GM21526 (cell line): ENCODE results near the gene DDX25.
A peak's percentile ranks its signal among the peaks of the same experiment; 100 is the strongest.
"Not testable (repeated sequence)": the region's sequence is repeated elsewhere in the genome, so short reads cannot be mapped to it uniquely, and the experiment has no call there.

Experiments
- ATAC-seq: cut with Tn5 transposase; IDR thresholded peaks from one replicate; pipeline ENCODE4 v1.9.1; 2021; ENCODE audit warnings: moderate library complexity; ENCODE audit not compliant: unreplicated experiment, low FRiP score

The DDX25 gene

DNA sequence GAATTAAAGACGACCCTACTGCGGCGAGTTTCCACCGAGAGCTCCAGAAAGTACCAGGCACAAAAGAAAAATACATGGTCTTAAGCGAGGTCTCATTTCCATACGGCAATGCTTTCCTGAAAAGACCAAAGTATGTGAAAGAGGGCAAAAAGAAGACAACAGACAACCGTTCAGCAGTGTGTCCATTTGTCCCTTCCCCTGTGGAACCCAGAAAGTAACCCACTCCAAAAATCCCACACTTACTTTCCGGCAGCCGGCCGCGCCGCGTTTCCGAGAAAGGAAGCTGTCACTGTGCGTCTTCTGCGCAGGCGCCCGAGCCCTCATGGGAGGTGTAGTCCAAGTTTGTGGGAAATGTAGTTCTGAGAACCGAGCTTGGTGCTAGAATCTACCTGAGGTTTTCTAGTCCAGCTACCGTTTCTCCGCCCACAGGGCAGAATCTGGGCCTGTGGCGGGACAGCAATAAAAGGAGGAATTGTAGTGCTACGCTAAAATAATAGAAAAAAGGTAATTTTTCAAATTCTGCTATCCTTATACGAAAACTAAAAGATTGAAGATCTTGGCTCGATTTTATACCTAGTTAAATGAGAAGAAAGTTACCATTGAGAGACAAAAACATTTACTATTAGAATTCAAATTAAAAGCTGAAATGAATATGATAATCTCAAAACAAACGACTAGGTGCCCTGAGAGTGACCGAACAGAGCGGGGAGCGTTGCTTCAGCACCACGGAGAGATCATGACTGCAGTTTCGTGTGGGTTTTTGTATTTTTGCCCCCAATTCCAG lies 1.2 kb upstream of the DDX25 start, which contains the start of gene PUS3:
Gene PUS3, minus strand, starts transcription at position 280 of the 784 bp plus-strand sequence. CDS start 6,922 bp downstream, outside the sequence.
- ATAC-seq: peak; percentile 97

DNA sequence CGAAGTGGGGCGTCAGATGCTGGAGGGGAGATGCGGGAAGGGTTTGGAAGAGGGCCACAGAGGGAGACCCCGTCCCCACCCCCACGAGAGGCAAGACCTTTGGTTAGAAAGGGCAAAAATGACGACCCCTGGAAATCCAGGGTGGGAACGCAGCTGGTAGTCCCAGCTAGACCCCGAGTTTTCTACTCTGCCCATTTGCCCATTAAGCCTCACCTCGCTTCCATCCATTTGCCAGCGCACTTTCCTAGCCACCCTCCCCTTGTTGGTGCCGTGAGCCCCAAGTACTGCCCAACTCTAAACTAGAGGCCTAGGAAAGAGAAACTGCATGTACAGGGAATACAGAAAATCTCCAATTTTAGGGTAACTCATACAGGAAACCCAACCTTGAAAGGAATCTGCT lies 370 bp downstream of the DDX25 start:
- ATAC-seq: no peak

DNA sequence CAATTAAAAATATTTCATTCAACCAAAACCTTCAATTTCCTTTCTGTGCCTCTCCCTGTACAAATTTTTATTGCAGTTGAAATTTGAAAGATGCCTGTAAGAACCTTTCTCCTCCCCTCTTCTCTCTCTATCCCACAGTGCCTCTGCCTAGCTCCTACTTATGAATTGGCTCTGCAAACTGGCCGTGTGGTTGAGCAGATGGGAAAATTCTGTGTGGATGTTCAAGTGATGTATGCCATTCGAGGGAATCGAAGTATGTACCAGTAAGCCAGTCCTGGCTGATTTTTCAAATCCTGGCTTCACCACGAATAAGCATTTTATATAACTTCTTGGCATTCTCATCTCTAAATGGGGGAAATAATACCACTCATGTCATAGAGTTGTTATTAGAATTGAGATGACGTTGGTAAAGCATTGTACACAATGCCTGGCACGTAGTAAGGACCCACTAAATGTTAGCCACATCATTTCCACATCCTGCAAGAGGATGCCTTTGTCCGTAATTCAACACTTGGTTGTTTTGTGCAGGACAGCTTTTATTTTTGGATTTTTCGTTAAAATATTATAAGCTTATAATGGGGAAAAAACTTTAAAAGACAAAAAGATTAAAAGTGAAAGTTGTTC lies 6.0 kb downstream of the DDX25 start:
- no peak for ATAC-seq

DNA sequence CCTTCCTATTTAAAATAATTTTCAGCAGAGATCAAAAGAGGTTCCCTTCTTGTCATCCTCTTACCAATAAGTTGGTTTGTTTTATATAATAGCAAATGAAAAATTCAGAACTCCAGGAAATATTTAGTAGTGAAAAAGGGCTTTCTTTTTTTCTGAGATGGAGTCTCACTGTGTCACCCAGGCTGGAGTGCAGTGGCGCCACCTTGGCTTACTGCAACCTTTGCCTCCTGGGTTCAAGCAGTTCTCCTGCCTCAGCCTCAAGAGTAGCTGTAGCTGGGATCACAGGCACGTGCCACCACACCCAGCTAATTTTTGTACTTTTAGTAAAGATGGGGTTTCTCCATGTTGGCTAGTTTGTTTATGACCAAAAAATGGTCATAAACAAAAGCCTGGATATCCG lies 10.3 kb downstream of the DDX25 start:
- not testable (repeated sequence) for ATAC-seq

DNA sequence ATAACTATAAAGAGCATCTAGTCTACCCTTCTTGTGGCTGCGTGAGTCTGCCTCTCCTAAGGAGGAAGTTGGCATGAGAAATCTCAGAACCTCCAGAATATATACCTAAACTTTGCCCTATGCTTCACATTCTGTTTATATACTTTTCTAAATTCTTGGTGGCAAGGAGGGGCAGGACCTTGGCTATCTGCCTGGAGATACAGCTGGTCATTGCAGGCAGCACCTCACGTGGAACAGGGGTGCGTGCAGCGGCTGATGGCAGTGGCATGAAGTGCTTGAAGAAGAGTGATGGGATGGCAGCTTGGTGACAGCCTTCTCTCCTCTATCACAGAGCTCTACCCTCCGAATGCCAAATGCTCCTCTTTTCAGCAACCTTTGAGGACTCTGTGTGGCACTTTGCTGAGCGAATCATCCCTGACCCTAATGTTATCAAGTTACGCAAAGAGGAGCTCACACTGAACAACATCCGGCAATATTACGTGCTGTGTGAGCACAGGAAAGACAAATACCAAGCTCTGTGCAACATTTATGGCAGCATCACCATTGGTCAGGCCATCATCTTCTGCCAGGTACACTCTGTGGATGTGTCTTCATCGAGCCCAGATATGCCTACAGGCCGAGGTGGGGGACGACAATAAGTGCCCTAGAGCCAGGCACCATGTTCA lies 12.5 kb downstream of the DDX25 start:
- no peak for ATAC-seq

DNA sequence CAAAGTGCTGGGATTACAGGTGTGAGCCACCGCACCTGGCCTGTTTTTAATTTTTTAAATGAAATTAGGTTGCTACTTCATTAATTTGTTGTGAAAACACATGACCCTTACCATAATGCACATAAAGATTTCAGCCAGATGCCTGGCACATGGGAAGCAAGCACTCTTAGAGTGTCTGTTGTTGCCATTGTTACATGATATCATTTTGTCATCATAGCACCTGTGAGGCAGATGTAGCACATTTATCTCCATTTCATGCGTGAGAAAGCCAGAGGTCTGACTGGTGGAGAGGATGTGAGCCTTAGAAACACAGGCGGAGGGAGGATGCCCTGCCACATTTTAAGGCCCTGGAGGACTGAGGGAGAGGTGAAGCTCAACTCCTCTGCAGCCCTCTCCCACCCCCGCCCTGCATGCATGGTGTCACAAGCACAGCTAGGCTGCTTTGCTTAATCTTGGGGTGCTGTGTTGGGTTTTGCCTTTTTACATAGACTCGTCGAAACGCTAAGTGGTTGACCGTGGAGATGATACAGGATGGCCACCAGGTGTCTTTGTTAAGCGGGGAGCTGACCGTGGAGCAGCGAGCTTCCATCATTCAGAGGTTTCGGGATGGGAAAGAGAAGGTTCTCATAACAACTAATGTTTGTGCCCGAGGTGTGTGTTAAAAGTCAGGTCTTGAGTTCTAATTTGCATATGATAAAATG lies 14.0 kb downstream of the DDX25 start:
- ATAC-seq: no peak

DNA sequence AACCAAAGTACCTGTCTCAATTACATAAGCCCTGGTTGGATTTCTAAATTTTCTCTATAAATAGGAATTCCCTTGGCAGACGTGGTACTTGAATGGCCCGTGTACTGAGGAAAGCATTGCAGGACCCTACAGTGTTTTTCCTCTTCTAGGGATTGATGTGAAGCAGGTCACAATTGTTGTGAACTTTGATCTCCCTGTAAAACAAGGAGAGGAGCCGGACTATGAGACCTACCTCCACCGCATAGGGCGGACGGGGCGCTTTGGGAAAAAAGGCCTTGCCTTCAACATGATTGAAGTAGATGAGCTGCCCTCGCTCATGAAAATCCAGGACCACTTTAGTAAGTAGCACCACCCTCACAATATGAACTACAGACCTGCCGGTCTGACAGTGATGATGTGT lies 16.7 kb downstream of the DDX25 start:
- ATAC-seq: no peak

DNA sequence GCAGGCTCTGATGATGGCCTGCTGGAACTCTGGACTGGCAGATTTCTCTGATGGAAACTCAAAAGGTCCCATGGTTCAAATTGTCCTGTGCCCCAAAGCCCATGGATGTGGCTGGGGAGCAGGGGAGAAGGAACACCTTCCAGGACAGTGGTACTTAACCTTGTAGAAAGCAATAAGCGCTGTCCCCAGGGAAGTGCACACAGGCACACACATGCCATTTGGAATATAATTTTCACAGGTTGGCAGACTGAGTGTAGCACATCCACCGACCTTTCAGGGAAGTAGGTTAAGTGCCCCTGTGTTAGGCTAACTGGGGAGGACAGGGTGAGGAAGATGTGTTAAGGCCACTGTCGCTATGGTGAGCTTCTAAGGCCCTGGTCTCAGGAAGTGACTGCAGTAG lies 17.8 kb downstream of the DDX25 start:
- ATAC-seq: no peak

DNA sequence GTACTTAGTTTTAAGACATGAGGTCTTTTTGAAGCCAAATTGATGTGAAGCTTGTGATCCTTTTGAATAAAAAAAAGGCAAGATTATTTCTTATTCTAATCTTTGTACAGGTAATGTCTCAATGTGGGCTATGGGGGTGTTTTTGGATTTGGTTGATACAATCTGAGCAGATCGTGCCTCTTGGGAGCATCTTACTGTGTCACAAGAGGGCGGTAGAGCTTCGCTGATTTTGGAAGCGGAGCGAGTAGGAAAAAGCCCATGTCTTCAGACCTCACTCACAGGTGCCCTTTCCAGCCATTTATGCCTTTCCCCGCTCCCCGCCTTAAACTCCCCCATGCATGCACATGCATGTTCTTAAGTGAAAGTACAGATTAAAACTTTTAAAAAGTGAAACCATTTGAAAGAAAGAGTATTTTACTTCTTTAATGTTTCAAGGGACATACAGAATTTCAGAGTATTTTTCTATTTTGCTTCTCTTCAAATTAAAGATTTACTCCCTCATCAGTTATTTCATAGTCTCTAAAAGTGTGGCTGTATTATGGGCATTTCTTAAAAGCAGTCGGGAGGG lies 18.8 kb downstream of the DDX25 start:
- no peak for ATAC-seq

DNA sequence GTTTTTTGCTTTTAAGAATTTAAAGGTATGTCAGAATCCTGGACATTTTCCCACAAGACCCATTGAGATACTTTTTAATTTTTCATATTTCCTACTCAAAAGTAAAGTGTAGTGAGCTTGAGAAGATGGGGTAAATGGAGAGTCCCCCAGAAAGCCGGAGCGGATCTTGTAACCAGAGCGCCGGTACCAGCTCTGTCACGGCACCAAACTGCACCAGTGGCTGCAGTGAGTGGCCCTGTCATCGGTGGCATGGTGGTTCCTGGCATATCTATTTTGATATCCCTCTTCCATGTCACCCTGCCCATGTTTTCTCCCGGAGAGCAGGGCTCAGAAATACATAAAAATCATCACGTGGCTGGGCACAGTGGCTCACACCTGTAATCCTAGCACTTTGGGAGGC lies 19.3 kb downstream of the DDX25 start:
- no peak for ATAC-seq

DNA sequence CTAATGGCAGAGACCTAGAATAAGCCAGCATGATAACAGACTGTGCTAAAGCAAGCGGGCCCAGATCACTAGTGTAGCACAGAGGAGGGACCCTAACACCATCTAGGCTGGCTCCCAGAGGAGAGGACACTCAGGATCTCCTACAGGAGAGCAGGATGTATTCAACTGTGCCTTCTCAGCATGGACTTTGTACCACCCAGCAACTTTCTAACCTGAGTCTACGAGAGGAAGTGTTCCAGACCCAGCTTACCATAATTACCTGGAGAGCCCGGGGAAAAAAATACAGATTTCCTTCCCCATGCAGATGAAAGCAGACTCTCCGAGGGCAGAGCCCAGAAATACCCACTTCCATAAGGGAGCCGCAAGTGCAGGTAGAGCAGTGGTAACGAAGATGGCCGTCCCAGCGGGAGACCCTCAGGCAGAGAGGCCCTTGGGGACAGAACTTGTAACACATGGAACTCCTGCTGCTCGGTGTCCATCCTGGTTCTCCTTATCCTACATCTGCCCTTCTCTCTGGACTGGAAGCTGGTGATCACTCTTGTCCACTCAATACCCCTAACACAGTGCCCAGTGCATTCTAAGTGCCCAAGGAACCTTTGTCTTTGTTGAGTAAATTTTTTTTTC lies 20.2 kb downstream of the DDX25 start:
- no peak for ATAC-seq

DNA sequence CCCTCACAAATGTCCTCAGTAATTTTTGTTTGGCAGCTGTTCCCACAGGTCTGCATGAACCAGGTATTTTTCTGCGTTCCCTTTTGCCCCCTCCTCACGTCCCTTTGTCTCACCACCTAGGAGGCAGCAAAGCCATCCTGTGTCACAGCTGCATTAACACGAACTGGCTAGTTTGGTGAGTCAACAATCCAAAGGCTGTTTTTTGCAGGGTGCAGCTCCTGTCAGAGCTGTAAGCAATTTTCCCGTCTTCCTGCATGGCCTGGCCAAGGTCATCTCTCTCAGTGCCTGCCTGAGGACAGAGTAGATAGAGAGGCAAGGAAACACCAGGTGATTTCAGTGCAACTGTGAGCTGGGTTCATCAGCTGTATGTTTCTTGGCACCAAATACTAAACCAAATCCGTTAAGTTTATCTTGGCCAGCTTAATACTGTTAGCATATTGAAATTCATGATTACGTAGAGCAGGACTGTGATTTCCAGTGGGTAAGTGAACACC lies 21.0 kb downstream of the DDX25 start:
- no peak for ATAC-seq

DNA sequence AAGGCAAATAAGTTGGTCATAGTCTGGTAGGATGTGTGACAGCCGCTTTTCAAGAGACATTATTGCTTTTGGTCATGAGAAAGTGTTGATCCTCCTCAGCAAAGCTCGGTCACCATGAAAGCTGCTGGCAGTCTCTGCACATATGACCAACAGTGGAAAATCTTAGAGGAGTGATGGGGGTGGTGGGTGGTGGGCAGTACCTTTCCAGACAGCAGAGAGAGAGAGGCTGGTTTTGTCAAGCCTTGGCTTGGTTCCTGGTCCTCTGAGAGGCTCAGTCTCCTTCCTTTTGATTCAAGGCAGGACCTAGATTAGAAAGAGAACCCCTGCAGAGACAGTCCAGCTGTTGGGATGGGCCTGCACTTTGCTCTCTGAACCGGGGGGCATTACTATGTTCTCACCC lies 21.5 kb downstream of the DDX25 start:
- ATAC-seq: no peak

DNA sequence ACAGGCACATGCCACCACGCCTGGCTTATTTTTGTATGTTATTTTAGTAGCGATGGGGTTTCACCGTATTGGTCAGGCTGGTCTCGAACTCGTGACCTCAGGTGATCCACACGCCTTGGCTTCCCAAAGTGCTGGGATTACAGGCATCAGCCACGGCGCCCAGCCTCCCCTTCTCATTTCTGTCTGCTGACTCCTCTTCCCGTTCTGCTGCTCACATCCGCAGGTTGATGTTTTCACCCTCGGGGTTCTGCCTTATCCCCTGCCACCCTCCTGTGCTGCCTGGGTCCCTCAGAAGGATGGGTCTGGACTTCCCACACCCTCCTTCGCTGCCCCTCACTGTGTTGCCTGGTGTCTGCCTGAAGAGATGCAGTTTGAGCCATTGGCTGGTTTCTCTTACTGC lies 22.4 kb downstream of the DDX25 start:
- no peak for ATAC-seq

DNA sequence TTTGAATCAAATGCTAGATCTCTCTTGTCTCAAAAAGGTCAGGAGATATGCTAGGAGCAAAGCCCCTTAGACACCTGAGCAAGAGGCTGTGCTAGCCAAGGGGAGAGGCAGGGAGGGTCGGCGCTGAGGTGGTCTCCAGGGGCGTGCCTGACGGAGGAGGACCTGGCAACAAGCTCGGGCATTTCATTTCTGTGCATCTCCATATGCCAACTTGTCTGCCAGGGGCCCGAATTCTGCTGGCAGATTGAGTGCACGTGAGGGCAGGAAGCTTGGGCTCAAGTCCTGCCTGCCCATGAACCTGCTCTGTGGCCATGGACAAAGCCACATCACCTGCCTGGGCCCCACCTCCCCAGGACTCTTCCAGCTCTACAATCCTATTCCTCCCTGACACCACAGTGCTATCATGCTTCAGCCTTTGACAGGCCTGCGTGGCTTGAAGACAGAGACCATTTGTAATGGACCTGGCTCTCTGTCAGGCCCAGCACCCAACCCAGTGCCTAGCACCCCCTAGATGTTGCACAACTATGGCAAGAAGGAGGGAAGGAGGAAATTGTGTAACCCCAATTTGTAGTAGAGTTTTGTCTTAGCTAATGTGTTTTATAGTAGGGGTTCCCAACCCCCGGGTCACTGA lies 25.3 kb downstream of the DDX25 start:
- no peak for ATAC-seq

DNA sequence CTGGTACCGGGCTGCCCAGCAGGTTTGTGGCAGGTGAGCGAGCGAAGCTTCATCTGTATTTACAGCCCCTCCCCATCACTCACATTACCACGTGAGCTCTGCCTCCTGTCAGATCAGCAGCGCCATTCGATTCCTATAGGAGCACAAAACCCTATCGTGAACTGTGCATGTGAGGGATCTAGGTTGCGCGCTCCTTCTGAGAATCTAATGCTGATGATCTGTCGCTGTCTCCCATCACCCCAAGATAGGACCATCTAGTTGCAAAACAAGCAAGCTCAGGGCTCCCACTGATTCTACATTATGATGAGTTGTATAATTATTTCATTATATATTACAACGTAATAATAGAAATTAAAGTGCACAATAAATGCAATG lies 25.8 kb downstream of the DDX25 start:
- no peak for ATAC-seq

DNA sequence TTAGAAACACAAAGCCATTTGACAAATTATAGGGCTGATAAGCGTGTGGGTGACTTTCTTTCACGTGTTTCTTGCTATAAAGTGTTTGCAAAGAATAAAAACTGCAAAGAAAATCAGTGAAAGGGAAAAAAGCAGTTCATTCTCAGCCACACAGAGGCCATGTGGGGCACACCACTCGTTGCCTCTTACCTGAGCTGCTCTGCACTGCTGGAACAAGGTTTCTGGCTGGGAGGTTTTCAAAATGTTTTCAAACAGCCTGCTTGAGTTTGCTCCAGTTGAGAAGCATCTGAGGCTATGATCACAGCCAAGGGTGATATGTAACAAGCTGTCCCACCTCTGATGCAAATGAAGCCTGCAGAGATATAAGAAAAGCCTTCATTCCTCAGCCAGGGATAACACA lies 26.8 kb downstream of the DDX25 start:
- ATAC-seq: no peak

DNA sequence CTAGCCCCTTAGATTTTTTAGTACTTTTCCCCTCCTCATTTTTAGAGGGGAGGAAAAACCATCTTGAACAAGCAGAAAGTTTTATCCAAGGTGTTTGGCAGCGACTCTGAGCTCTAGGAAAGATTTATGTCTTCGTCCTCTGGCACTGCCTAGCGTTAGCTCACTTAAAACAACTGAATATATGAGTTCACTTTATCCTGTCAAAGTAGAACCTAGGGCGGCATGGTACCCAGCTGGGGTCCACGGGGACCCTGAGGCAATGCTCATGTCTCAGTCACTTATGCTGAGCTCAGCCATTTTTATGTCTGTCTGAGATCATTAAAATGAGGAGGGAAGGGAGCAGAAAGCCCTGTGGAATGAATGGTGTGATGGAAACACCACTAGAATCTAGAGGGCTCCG lies 27.4 kb downstream of the DDX25 start:
- ATAC-seq: no peak

DNA sequence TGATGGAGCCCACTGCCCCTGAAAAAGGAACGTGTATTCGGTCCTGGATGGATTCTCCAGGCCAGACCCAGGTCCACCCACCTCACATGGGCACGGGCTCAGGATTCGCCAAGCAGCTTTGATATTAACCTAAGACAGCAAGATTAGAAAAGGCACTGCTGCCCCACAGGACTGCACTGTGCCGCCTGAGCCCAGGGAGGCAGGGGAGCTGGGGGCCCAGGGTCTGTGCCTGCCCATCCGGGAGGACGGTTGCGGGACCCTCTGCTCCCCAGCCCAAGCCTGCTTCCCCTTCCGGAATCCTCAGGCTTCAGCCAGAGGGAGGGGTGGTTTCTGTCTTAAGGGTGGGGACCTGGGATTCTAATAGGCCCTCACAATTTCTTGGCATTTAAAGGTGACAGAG lies 28.0 kb downstream of the DDX25 start:
- ATAC-seq: no peak
